IMR-90 (cell line): ENCODE results near the gene ATP6V1F. TPM values are rescaled to one million over a fixed set of nuclear protein-coding genes. Genes with fewer than 3 reads are reported as not detected.

ENCODE experiments used
- ATAC-seq: fragments of 200-7000 bp; cut with Tn5 transposase; 2 replicates; pipeline ENCODE4 v1.9.1; 2020; ENCODE audit warnings: low read depth, mild to moderate bottlenecking, moderate library complexity
- BruUV-seq: library from RNA; stranded (reverse); fragments of 400-500 nt; replicated peaks from 2 replicates; lab custom pipeline; 2021; lab: Mats Ljungman, UMichigan
- CTCF ChIA-PET: fragments of 300-600 bp; formaldehyde crosslinking; extraction: SDS; loops from one replicate; lab custom pipeline; 2021; ENCODE audit warnings: antibody characterized with exemption; lab: Yijun Ruan, JAX
- POLR2A ChIA-PET: fragments of 300-600 bp; sonication (Branson Sonifier 250); formaldehyde crosslinking; loops from one replicate; lab custom pipeline; 2022; ENCODE audit warnings: antibody characterized with exemption; ENCODE audit not compliant: unreplicated experiment; lab: Charles Lee
- DNase-seq: peaks from one replicate; pipeline ENCODE4 v3.0.0; 2013
- H2AFZ ChIP-seq: replicated peaks from 2 replicates; pipeline ENCODE3; 2013; ENCODE audit warnings: low read length, mild to moderate bottlenecking; ENCODE audit not compliant: poor library complexity
- H2AK5ac ChIP-seq: 2 replicates; pipeline ENCODE4 v1.6.1; 2013; ENCODE audit warnings: low read depth, low read length, inconsistent platforms
- H2AK9ac ChIP-seq: replicated peaks from 2 replicates; pipeline ENCODE3; 2013; ENCODE audit warnings: mild to moderate bottlenecking, low read depth, low read length, moderate library complexity; ENCODE audit not compliant: poor library complexity
- H2BK120ac ChIP-seq: 2 replicates; pipeline ENCODE4 v1.6.1; 2013; ENCODE audit warnings: low read depth, low read length, inconsistent platforms
- H2BK15ac ChIP-seq: 3 replicates; pipeline ENCODE4 v1.6.1; 2013; ENCODE audit warnings: low read depth, low read length, inconsistent platforms
- H2BK20ac ChIP-seq: 2 replicates; pipeline ENCODE4 v1.6.1; 2013; ENCODE audit warnings: low read depth, mild to moderate bottlenecking, inconsistent platforms, low read length, moderate library complexity
- H2BK5ac ChIP-seq: 2 replicates; pipeline ENCODE4 v1.6.1; 2013; ENCODE audit warnings: mild to moderate bottlenecking, low read depth, low read length, inconsistent platforms; ENCODE audit not compliant: poor library complexity, severe bottlenecking
- H3K14ac ChIP-seq: replicated peaks from 2 replicates; pipeline ENCODE4 v1.6.1; 2013; ENCODE audit warnings: low read depth, low read length, inconsistent platforms
- H3K18ac ChIP-seq: 2 replicates; pipeline ENCODE4 v1.6.1; 2013; ENCODE audit warnings: low read depth, low read length, control low read depth
- H3K23ac ChIP-seq: 2 replicates; pipeline ENCODE4 v1.6.1; 2013; ENCODE audit warnings: low read depth, low read length, inconsistent platforms
- H3K27ac ChIP-seq: 2 replicates; pipeline ENCODE4 v1.5.1; 2013; ENCODE audit warnings: mild to moderate bottlenecking, control low read depth, low read length; ENCODE audit not compliant: insufficient read depth
- H3K27me3 ChIP-seq: 2 replicates; pipeline ENCODE4 v1.6.1; 2013; ENCODE audit warnings: low read length; ENCODE audit not compliant: control insufficient read depth, insufficient read depth
- H3K36me3 ChIP-seq: 2 replicates; pipeline ENCODE4 v1.6.1; 2013; ENCODE audit warnings: low read length, mixed read lengths; ENCODE audit not compliant: control insufficient read depth, insufficient read depth
- H3K4ac ChIP-seq: 2 replicates; pipeline ENCODE4 v1.6.1; 2013; ENCODE audit warnings: low read depth, low read length, inconsistent platforms
- H3K4me1 ChIP-seq: 2 replicates; pipeline ENCODE4 v1.6.1; 2013; ENCODE audit warnings: low read length, mixed read lengths; ENCODE audit not compliant: control insufficient read depth, insufficient read depth
- H3K4me2 ChIP-seq: 2 replicates; pipeline ENCODE4 v1.6.1; 2013; ENCODE audit warnings: low read depth, mild to moderate bottlenecking, control low read depth, low read length, moderate library complexity
- H3K4me3 ChIP-seq: 2 replicates; pipeline ENCODE4 v1.5.1; 2013; ENCODE audit warnings: low read depth, mild to moderate bottlenecking, control low read depth, low read length, moderate library complexity; ENCODE audit not compliant: insufficient read depth
- H3K56ac ChIP-seq: 2 replicates; pipeline ENCODE4 v1.6.1; 2013; ENCODE audit warnings: low read length, inconsistent platforms; ENCODE audit not compliant: insufficient read depth; ENCODE audit errors: extremely low read depth
- H3K79me1 ChIP-seq, 2 experiments: 2 replicates each; pipeline ENCODE4 v1.6.1; 2013; ENCODE audit warnings: low read length in 2 of 2, inconsistent platforms in 1 of 2, low read depth in 1 of 2
- H3K9ac ChIP-seq: 2 replicates; pipeline ENCODE4 v1.6.1; 2013; ENCODE audit warnings: low read depth, low read length, control low read depth
- H3K9me1 ChIP-seq: 2 replicates; pipeline ENCODE4 v1.6.1; 2013; ENCODE audit warnings: low read length, inconsistent platforms; ENCODE audit not compliant: insufficient read depth
- H3K9me3 ChIP-seq: 2 replicates; pipeline ENCODE4 v1.6.1; 2013; ENCODE audit warnings: low read length; ENCODE audit not compliant: control insufficient read depth, insufficient read depth
- H4K20me1 ChIP-seq: 2 replicates; pipeline ENCODE4 v1.6.1; 2013; ENCODE audit warnings: low read length, inconsistent platforms; ENCODE audit not compliant: insufficient read depth
- H4K5ac ChIP-seq: 2 replicates; pipeline ENCODE4 v1.6.1; 2013; ENCODE audit warnings: mild to moderate bottlenecking, low read depth, low read length, control low read depth
- H4K8ac ChIP-seq, 2 experiments: 2 replicates each; pipeline ENCODE4 v1.6.1; 2013; ENCODE audit warnings: low read depth in 2 of 2, low read length in 2 of 2, control low read depth in 1 of 2, inconsistent platforms in 1 of 2
- H4K91ac ChIP-seq: 2 replicates; pipeline ENCODE4 v1.6.1; 2013; ENCODE audit warnings: low read depth, low read length, inconsistent platforms; ENCODE audit not compliant: insufficient read depth
- BHLHE40 ChIP-seq: fragments of 150-350 bp; IDR thresholded peaks from 2 replicates; pipeline ENCODE4 v1.6.1; 2016; ENCODE audit warnings: mild to moderate bottlenecking, low read depth, low read length
- CTCF ChIP-seq: conservative IDR thresholded peaks from 2 replicates; pipeline ENCODE4 v1.5.1; 2012; ENCODE audit warnings: mild to moderate bottlenecking, low read depth, low read length, improper control_type of control experiment
- ELK1 ChIP-seq: fragments of 150-350 bp; IDR thresholded peaks from 2 replicates; pipeline ENCODE4 v1.6.1; 2016; ENCODE audit warnings: low read depth, mild to moderate bottlenecking, low read length, moderate library complexity, borderline replicate concordance
- FOS ChIP-seq: fragments of 150-350 bp; IDR thresholded peaks from 2 replicates; pipeline ENCODE4 v1.6.1; 2016; ENCODE audit warnings: low read depth, low read length
- MAZ ChIP-seq: IDR thresholded peaks from 2 replicates; pipeline ENCODE4 v1.6.1; 2012; ENCODE audit warnings: low read depth, mild to moderate bottlenecking, low read length, improper control_type of control experiment, moderate library complexity, borderline replicate concordance
- NFE2L2 ChIP-seq: fragments of 150-350 bp; IDR thresholded peaks from 2 replicates; pipeline ENCODE4 v1.6.1; 2016; ENCODE audit warnings: low read depth, mild to moderate bottlenecking, low read length
- RAD21 ChIP-seq: IDR thresholded peaks from 2 replicates; pipeline ENCODE4 v1.6.1; 2012; ENCODE audit warnings: low read length, improper control_type of control experiment
- RFX5 ChIP-seq: IDR thresholded peaks from 2 replicates; pipeline ENCODE4 v1.8.0; 2012; ENCODE audit warnings: low read depth, mild to moderate bottlenecking, low read length, moderate library complexity
- SMC3 ChIP-seq: fragments of 150-350 bp; IDR thresholded peaks from 2 replicates; pipeline ENCODE4 v1.6.1; 2016; ENCODE audit warnings: low read depth, mild to moderate bottlenecking, antibody characterized with exemption, low read length, moderate library complexity
- USF2 ChIP-seq: fragments of 150-350 bp; IDR thresholded peaks from 2 replicates; pipeline ENCODE4 v1.6.1; 2017; ENCODE audit warnings: mild to moderate bottlenecking, antibody characterized with exemption, low read length, low read depth
- WGBS, 2 experiments: methylation state at CpG; one replicate each; pipeline versions ENCODE4 v1.1.5 to v1.1.7; 2013; ENCODE audit warnings: missing lambda C conversion rate in 2 of 2; ENCODE audit not compliant: insufficient read length in 1 of 2; ENCODE audit errors: extremely low coverage in 2 of 2; 5-methylcytosine and 5-hydroxymethylcytosine counted together
- dilution Hi-C: fragments of 300-500 bp; cut with HindIII; formaldehyde crosslinking; loops from one replicate; pipeline ENCODE4 v1.14.3; 2018; ENCODE audit warnings: low sequenced_read_pairs; ENCODE audit not compliant: unreplicated experiment
- in situ Hi-C: fragments of 300-500 bp; cut with MboI; formaldehyde crosslinking; loops from 3 replicates; pipeline ENCODE4 v1.14.3; 2019; ENCODE audit warnings: low sequenced_read_pairs, inconsistent platforms, mixed read lengths
- intact Hi-C: fragments of 100-400 bp; cut with micrococcal nuclease; formaldehyde crosslinking; loops from 2 replicates; pipeline ENCODE4 v1.10.0; 2022
- polyA plus RNA-seq, 3 experiments: library from polyadenylated mRNA; depleted of rRNA; stranded (reverse); fragments of >200 nt; gene quantifications; 2 replicates each; pipeline ENCODE4 v1.2.3, GENCODE V29; 2012; ENCODE audit warnings: low replicate concordance in 1 of 3
- total RNA-seq: library from RNA; depleted of rRNA; stranded (reverse); fragments of >200 nt; gene quantifications from 2 replicates; pipeline ENCODE4 v1.2.3, GENCODE V29; 2012

ATP6V1F gene
- total and polyA plus RNA-seq, 2 of the 4 experiments (the other 2 are of a cell fraction): 104 to 321 TPM

GRCh38 chr7:128903621-128904361 lies 41.1 kb downstream of the ATP6V1F start (continued):
- no peak for TF ChIP-seq MAZ

- ChIA-PET CTCF (no interaction called here), POLR2A (no interaction called here)
- no peaks in the 10 kb centered on the region for H3K36me3 ChIP-seq
- no peaks in the 10 kb centered on the region for H3K4me1 ChIP-seq
- ATAC-seq (peak; percentile 78), DNase-seq (peak; percentile 56)
- H3K9ac ChIP-seq: no peak overlapping the region
- no peak overlapping the region for H3K4me2 ChIP-seq
- in situ Hi-C loops: loop anchor here (5.0 kb wide), 1 partner anchor 188 kb away; no protein-coding TSS in a partner anchor
- H3K23ac ChIP-seq: no peak overlapping the region
- no peak overlapping the region for H2BK20ac ChIP-seq
- H3K9me3 ChIP-seq: no peaks in the 10 kb centered on the region; the same call in 1 of the 2 replicates
- no peak overlapping the region for H3K14ac ChIP-seq
- H4K91ac ChIP-seq: no peak overlapping the region
- intact Hi-C loops: loop anchor here (1.0 kb wide), 1 partner anchor 187 kb away; no protein-coding TSS in a partner anchor
- H3K4ac ChIP-seq: no peak overlapping the region
- no peak overlapping the region for H3K18ac ChIP-seq
- no peak overlapping the region for H2BK15ac ChIP-seq
- BruUV-seq: no TSS peak
- no peak overlapping the region for H2AFZ ChIP-seq
- no peaks in the 10 kb centered on the region for H3K79me1 ChIP-seq
- no peak overlapping the region for H3K4me3 ChIP-seq
- no peak overlapping the region for H2BK5ac ChIP-seq
- no peak overlapping the region for H2AK5ac ChIP-seq
- H3K9me1 ChIP-seq: no peaks in the 10 kb centered on the region
- H3K27ac ChIP-seq: no peak overlapping the region
- no peak overlapping the region for H2BK120ac ChIP-seq
- no CpG with 5 or more reads among the region's 8 CpGs for whole genome bisulfite sequencing, 2 experiments
- H2AK9ac ChIP-seq: no peak overlapping the region
- peaks cover 34% of the 10 kb centered on the region for H3K27me3 ChIP-seq
- H4K5ac ChIP-seq: no peak overlapping the region
- dilution Hi-C loops: no loop called here
- no peak overlapping the region for H3K56ac ChIP-seq
- no peaks in the 10 kb centered on the region for H4K20me1 ChIP-seq
- no peak overlapping the region for H4K8ac ChIP-seq
- TF ChIP-seq FOS (no peak), CTCF (peak; percentile 72), SMC3 (peak; percentile 66), NFE2L2 (no peak), ELK1 (no peak), USF2 (peak; percentile 58; the same call in 1 of the 2 replicates), BHLHE40 (peak; percentile 88), RAD21 (peak; percentile 71), RFX5 (no peak)
These were observed 41.9 kb downstream of the ATP6V1F start for GRCh38 chr7:128904381-128905197.
